Esophagus muscularis mucosa (tissue), 4 donors: ENCODE measurements around the gene FOXK1. TPM values are rescaled to one million over a fixed set of nuclear protein-coding genes. Genes with fewer than 3 reads are reported as not detected.

Source experiments
- DNase-seq: peaks from one replicate; pipeline ENCODE4 v3.0.0-alpha.2; 2017; ENCODE audit errors: extremely low spot score
- H3K27ac ChIP-seq, 4 donors: fragments of 200-600 bp; sonication (generic); replicated peaks in 1 of 4; 1 replicate in 3 of 4; 2 replicates in 1 of 4; pipeline ENCODE4 v1.5.1; 2016 to 2019; ENCODE audit warnings: mild to moderate bottlenecking in 1 of 4
- H3K27me3 ChIP-seq, 4 donors: fragments of 200-600 bp; sonication (generic); one replicate each; pipeline versions ENCODE4 v1.5.1 to v1.6.0; 2016 to 2019
- H3K36me3 ChIP-seq, 4 donors: fragments of 200-600 bp; sonication (generic); one replicate each; pipeline ENCODE4 v1.5.1; 2016 to 2019
- H3K4me1 ChIP-seq, 4 donors: fragments of 200-600 bp; sonication (generic); one replicate each; pipeline ENCODE4 v1.5.1; 2016 to 2019
- H3K4me3 ChIP-seq, 4 donors: fragments of 200-600 bp; sonication (generic); 1 replicate in 2 of 4; 2 replicates in 2 of 4; pipeline ENCODE4 v1.5.1; 2016 to 2019; ENCODE audit warnings: mild to moderate bottlenecking in 4 of 4, moderate library complexity in 1 of 4
- H3K9me3 ChIP-seq, 4 donors: fragments of 200-600 bp; sonication (generic); 1 replicate in 3 of 4; 2 replicates in 1 of 4; pipeline ENCODE4 v1.5.1; 2016 to 2019
- CTCF ChIP-seq, 3 experiments: fragments of 200-600 bp in 2 of 3; fragments of 450-650 bp in 1 of 3; sonication (generic) in 2 of 3; IDR thresholded peaks; one replicate each; pipeline ENCODE4 v1.5.1; 2017 to 2019; ENCODE audit warnings: antibody characterized with exemption in 3 of 3, mild to moderate bottlenecking in 2 of 3, moderate library complexity in 1 of 3
- EP300 ChIP-seq: sonication (generic); formaldehyde crosslinking; IDR thresholded peaks from one replicate; pipeline ENCODE4 v1.6.1; 2017; ENCODE audit warnings: antibody characterized with exemption
- POLR2A ChIP-seq: fragments of 450-650 bp; IDR thresholded peaks from one replicate; pipeline ENCODE4 v1.6.1; 2017; ENCODE audit warnings: antibody characterized with exemption, moderate library complexity, mild to moderate bottlenecking, low read depth
- POLR2AphosphoS5 ChIP-seq, 2 donors: sonication (generic); formaldehyde crosslinking; IDR thresholded peaks; one replicate each; pipeline ENCODE4 v1.6.1; 2017; ENCODE audit warnings: antibody characterized with exemption in 2 of 2
- WGBS: methylation state at CpG from one replicate; pipeline ENCODE4 v1.1.5; 2018; 5-methylcytosine and 5-hydroxymethylcytosine counted together
- intact Hi-C: fragments of 100-400 bp; cut with DNase I; formaldehyde crosslinking; loops from one replicate; pipeline ENCODE4 v1.15.1; 2023
- total RNA-seq, 4 donors: library from RNA; depleted of rRNA; stranded (reverse); fragments of >200 nt; gene quantifications; one replicate each; pipeline versions ENCODE4 v1.1.0 to v1.2.1, GENCODE V29; 2016

The FOXK1 gene
- total RNA-seq, 4 donors from 2014 or later, result 23.4 to 46.1 (median 36.3) TPM

- no peak overlapping the region for H3K27ac ChIP-seq
- peaks cover 0 to 6% (median 2%) of the 10 kb centered on the region in 4 donors for H3K4me1 ChIP-seq
- intact Hi-C loops, result no loop called here
- peaks cover 0 to 11% (median 0%) of the 10 kb centered on the region in 4 donors for H3K36me3 ChIP-seq
- no peaks in the 10 kb centered on the region for H3K9me3 ChIP-seq
- peaks cover 0 to 50% (median 0%) of the 10 kb centered on the region in 4 donors for H3K27me3 ChIP-seq
- no peak for TF ChIP-seq CTCF (IDR thresholded peaks at IDR 0.05)
- no peak for TF ChIP-seq POLR2AphosphoS5 (IDR thresholded peaks at IDR 0.05)
- no peak for TF ChIP-seq EP300
- TF ChIP-seq POLR2A, result no peak
- no peak for DNase-seq
- H3K4me3 ChIP-seq, result no peak overlapping the region
- 93% methylated on average over 12 of the region's 29 CpGs for WGBS
Observed at GRCh38 chr7:4805110-4805983, 123.3 kb downstream of the FOXK1 start.

DNA sequence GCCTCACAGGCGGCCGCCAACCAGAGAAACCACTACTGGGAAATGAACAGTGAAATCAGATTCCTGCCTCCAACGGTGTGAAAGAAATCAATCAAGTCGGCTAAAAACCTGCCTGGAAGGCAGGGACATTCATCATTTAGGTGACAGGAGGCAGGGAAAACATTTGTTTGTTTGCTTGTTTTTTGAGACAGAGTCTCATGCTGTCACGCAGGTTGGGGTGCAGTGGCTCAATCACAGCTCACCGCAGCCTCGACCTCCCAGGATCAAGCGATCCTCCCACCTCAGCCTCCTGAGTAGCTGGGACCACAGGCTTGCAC, 123.8 kb downstream of the FOXK1 start:
- Histone ChIP-seq H3K36me3 (peaks cover 0 to 16% (median 0%) of the 10 kb centered on the region in 4 donors), H3K27me3 (peaks cover 0 to 50% (median 0%) of the 10 kb centered on the region in 4 donors), H3K27ac (no peak overlapping the region), H3K4me3 (no peak overlapping the region), H3K9me3 (no peaks in the 10 kb centered on the region), H3K4me1 (peaks cover 0 to 6% (median 2%) of the 10 kb centered on the region in 4 donors)
- TF ChIP-seq POLR2A, result no peak
- TF ChIP-seq EP300, result no peak
- TF ChIP-seq CTCF (IDR thresholded peaks at IDR 0.05), result no peak
- TF ChIP-seq POLR2AphosphoS5 (IDR thresholded peaks at IDR 0.05), result no peak
- intact Hi-C loops, result no loop called here
- no peak for DNase-seq
- 80% methylated on average over 6 of the region's 8 CpGs for WGBS

DNA sequence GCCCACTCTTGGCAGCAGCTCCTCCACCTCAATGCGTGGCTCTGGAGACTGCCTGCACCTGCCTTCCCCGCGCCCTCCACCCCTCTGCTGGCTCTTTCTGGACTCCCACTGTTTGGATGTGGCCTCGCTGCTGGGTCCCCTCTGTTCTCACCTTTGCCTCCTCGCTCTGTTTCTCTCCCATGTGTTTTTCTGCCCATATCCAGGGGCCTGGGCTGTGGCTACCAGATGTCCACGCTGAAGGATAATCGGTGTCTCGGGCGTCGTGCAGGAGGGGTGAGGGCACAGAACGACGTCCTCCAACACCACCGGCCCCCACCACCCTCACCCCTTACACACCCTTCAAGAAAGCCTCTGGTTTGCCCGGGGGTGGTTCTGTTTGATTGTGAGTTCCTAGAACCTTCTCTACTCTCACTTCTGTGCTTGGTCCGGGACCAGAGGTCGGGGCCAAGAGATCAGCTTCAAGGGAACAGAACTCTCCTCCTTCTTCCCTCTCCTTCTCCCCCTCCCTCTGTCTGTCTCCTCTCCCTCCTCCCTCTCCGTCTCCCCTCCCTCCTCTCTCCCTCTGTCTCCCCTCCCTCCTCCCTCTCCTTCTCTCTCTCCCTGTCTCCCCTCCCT, 125.0 kb downstream of the FOXK1 start:
- Histone ChIP-seq H3K27me3 (peaks cover 0 to 48% (median 0%) of the 10 kb centered on the region in 4 donors), H3K27ac (no peak overlapping the region), H3K4me1 (peaks cover 0 to 6% (median 2%) of the 10 kb centered on the region in 4 donors), H3K9me3 (no peaks in the 10 kb centered on the region), H3K4me3 (no peak overlapping the region), H3K36me3 (peaks cover 0 to 16% (median 0%) of the 10 kb centered on the region in 4 donors)
- no peak for TF ChIP-seq POLR2A
- no peak for TF ChIP-seq EP300
- no peak for TF ChIP-seq CTCF (IDR thresholded peaks at IDR 0.05)
- TF ChIP-seq POLR2AphosphoS5 (IDR thresholded peaks at IDR 0.05), result no peak
- WGBS, result 66% methylated on average over 17 of the region's 17 CpGs
- intact Hi-C loops, result no loop called here
- no peak for DNase-seq

DNA sequence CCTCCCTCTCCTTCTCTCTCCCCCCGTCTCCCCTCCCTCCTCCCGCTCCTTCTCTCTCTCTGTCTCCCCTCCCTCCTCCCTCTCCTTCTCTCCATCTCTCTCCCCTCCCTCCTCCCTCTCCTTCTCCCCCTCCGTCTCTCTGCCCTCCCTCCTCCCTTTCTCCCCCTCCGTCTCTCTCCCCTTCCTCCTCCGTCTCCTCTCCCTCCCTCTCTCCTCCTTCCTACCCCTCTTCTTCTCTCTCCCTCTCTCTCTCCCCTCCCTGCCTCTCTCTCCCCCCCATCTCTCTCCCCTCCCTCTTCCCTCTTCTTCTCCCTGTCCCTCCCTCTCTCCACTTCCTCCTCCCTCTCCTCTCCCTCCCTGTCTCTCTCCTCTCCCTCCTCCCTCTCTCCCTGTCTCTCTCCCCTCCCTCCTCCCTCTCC, 125.5 kb downstream of the FOXK1 start:
- 25% methylated on average over 4 of the region's 5 CpGs for WGBS
- Histone ChIP-seq H3K27me3 (peaks cover 0 to 43% (median 0%) of the 10 kb centered on the region in 4 donors), H3K27ac (no peak overlapping the region), H3K9me3 (no peaks in the 10 kb centered on the region), H3K4me1 (peaks cover 0 to 6% (median 2%) of the 10 kb centered on the region in 4 donors), H3K36me3 (peaks cover 0 to 18% (median 0%) of the 10 kb centered on the region in 4 donors), H3K4me3 (no peak overlapping the region)
- no peak for TF ChIP-seq CTCF (IDR thresholded peaks at IDR 0.05)
- TF ChIP-seq EP300, result no peak
- no peak for TF ChIP-seq POLR2A
- TF ChIP-seq POLR2AphosphoS5 (IDR thresholded peaks at IDR 0.05), result no peak
- intact Hi-C loops, result no loop called here
- no peak for DNase-seq
